Measurements from ENCODE around the gene BDKRB1.

The BDKRB1 gene

GRCh38 chr14:96260341-96260821 lies 4.4 kb downstream of the BDKRB1 start:
- DNase-seq (ENCODE audit: extremely low read depth in 1 of 2, low read depth in 1 of 2): no peak

- no peak for DNase-seq (ENCODE audit: extremely low read depth in 1 of 2, low read depth in 1 of 2)
These were observed 5.0 kb downstream of the BDKRB1 start for GRCh38 chr14:96261053-96261452.

- DNase-seq (ENCODE audit: extremely low read depth in 1 of 2, low read depth in 1 of 2): no peak
These were observed 6.0 kb downstream of the BDKRB1 start for GRCh38 chr14:96261772-96262655.

GRCh38 chr14:96263347-96264199 lies 7.6 kb downstream of the BDKRB1 start:
- no peak for DNase-seq (ENCODE audit: extremely low read depth in 1 of 2, low read depth in 1 of 2)

GRCh38 chr14:96264200-96264553 lies 8.2 kb downstream of the BDKRB1 start:
- no peak for DNase-seq (ENCODE audit: extremely low read depth in 1 of 2, low read depth in 1 of 2)

GRCh38 chr14:96264853-96265252 lies 8.8 kb downstream of the BDKRB1 start:
- DNase-seq (ENCODE audit: extremely low read depth in 1 of 2, low read depth in 1 of 2): no peak

GRCh38 chr14:96265383-96266095 lies 9.5 kb downstream of the BDKRB1 start:
- DNase-seq (ENCODE audit: extremely low read depth in 1 of 2, low read depth in 1 of 2): no peak

- no peak for DNase-seq (ENCODE audit: extremely low read depth in 1 of 2, low read depth in 1 of 2)
These were observed 11.3 kb downstream of the BDKRB1 start for GRCh38 chr14:96267336-96267735.

GRCh38 chr14:96267916-96268315 lies 11.9 kb downstream of the BDKRB1 start:
- no peak for DNase-seq (ENCODE audit: extremely low read depth in 1 of 2, low read depth in 1 of 2)

GRCh38 chr14:96268431-96269358 lies 12.7 kb downstream of the BDKRB1 start:
- no peak for DNase-seq (ENCODE audit: extremely low read depth in 1 of 2, low read depth in 1 of 2)

- DNase-seq (ENCODE audit: extremely low read depth in 1 of 2, low read depth in 1 of 2): no peak
These were observed 13.3 kb downstream of the BDKRB1 start for GRCh38 chr14:96269359-96269710.

GRCh38 chr14:96270565-96271420 lies 14.8 kb downstream of the BDKRB1 start:
- DNase-seq (ENCODE audit: extremely low read depth in 1 of 2, low read depth in 1 of 2): no peak

GRCh38 chr14:96271421-96271762 lies 15.4 kb downstream of the BDKRB1 start:
- no peak for DNase-seq (ENCODE audit: extremely low read depth in 1 of 2, low read depth in 1 of 2)

GRCh38 chr14:96272777-96273473 lies 16.9 kb downstream of the BDKRB1 start:
- no peak for DNase-seq (ENCODE audit: extremely low read depth in 1 of 2, low read depth in 1 of 2)

- no peak for DNase-seq (ENCODE audit: extremely low read depth in 1 of 2, low read depth in 1 of 2)
These were observed 17.6 kb downstream of the BDKRB1 start for GRCh38 chr14:96273629-96274028.

- no peak for DNase-seq (ENCODE audit: extremely low read depth in 1 of 2, low read depth in 1 of 2)
These were observed 18.1 kb downstream of the BDKRB1 start for GRCh38 chr14:96274122-96274521.

- no peak for DNase-seq (ENCODE audit: extremely low read depth in 1 of 2, low read depth in 1 of 2)
These were observed 18.5 kb downstream of the BDKRB1 start for GRCh38 chr14:96274543-96274942.

- DNase-seq (ENCODE audit: extremely low read depth in 1 of 2, low read depth in 1 of 2): peak; percentile 13 to 29
These were observed 19.4 kb downstream of the BDKRB1 start for GRCh38 chr14:96275177-96276112.

Data from stimulated activated CD8-positive, alpha-beta memory T cell treated with anti-CD3 and anti-CD28 coated beads, Interleukin-7, amount 100 ng/mL, for 48 hours (primary cell).